ENCODE data around the gene TUBGCP2.

DNA sequence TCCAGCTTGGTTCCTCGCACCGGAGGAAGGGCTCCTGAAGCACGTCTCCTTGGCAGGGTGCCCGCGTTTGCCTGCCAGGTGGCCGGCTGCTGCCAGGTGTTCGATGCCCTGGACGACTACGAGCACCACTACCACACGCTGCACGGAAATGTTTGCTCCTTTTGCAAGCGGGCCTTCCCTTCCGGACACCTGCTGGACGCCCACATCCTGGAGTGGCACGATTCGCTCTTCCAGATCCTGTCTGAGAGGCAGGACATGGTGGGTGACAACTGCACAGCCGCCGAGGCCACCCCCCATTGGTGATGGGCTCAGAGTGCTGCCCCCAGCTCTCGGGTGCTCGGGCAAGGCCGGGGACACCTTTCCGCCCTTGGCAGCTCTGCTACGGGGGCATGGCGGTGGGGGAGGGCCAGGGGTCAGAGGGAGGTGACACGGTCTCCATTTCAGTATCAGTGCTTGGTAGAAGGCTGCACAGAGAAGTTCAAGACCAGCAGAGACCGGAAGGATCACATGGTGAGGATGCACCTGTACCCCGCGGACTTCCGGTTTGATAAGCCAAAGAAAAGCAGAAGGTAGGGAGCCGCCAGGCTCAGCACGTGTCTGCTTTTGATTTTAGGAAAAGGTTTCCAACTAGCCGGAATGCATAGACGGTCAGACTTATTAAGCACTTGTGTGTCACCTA, 1.2 kb upstream of the TUBGCP2 start:
- TF ChIP-seq TBL1XR1 (IDR thresholded peaks at IDR 0.05; ENCODE audit: borderline replicate concordance, low read length, partially characterized antibody) (no peak), ELF4 (CRISPR knock-in tag; IDR thresholded peaks at IDR 0.05; ENCODE audit: borderline replicate concordance) (no peak), EP300 (IDR thresholded peaks at IDR 0.05; ENCODE audit: low read depth in 2 of 2, low read length in 2 of 2) (no peak), EP300 (CRISPR knock-in tag; IDR thresholded peaks at IDR 0.05; ENCODE audit: borderline replicate concordance) (no peak), HMG20A (CRISPR knock-in tag; IDR thresholded peaks at IDR 0.05; ENCODE audit: borderline replicate concordance) (no peak), ATF2 (CRISPR knock-in tag; IDR thresholded peaks at IDR 0.05) (no peak), NONO (IDR thresholded peaks at IDR 0.05) (no peak), NONO (CRISPR knock-in tag; conservative IDR thresholded peaks at IDR 0.05) (no peak), CTCF (CRISPR knock-in tag; IDR thresholded peaks at IDR 0.05) (no peak), MYC (CRISPR knock-in tag; IDR thresholded peaks at IDR 0.05; ENCODE audit: borderline replicate concordance) (no peak), ZNF382 (CRISPR knock-in tag; IDR thresholded peaks at IDR 0.05; ENCODE audit: borderline replicate concordance) (no peak), POLR2AphosphoS5 (IDR thresholded peaks at IDR 0.05; ENCODE audit: low read depth, low read length) (no peak), ZNF451 (CRISPR knock-in tag; IDR thresholded peaks at IDR 0.05) (no peak), POLR2A (IDR thresholded peaks at IDR 0.05; ENCODE audit: insufficient read depth in 1 of 2, low read depth in 2 of 2, low read length in 2 of 2) (no peak)
- TF ChIP-seq, protein P1, sequence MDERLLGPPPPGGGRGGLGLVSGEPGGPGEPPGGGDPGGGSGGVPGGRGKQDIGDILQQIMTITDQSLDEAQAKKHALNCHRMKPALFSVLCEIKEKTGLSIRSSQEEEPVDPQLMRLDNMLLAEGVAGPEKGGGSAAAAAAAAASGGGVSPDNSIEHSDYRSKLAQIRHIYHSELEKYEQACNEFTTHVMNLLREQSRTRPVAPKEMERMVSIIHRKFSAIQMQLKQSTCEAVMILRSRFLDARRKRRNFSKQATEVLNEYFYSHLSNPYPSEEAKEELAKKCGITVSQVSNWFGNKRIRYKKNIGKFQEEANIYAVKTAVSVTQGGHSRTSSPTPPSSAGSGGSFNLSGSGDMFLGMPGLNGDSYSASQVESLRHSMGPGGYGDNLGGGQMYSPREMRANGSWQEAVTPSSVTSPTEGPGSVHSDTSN (CRISPR knock-in tag; IDR thresholded peaks at IDR 0.05), result no peak
